Ishikawa (cell line): ENCODE measurements around the gene ALG8.

Source experiments
- CEBPB ChIP-seq: IDR thresholded peaks from 2 replicates; pipeline ENCODE4 v1.6.1; 2012
- CREB1 ChIP-seq: IDR thresholded peaks from 2 replicates; pipeline ENCODE4 v1.6.1; 2012; ENCODE audit warnings: low read depth
- EGR1 ChIP-seq: IDR thresholded peaks from 2 replicates; pipeline ENCODE4 v1.6.1; 2012
- EP300 ChIP-seq: IDR thresholded peaks from 2 replicates; pipeline ENCODE4 v1.6.1; 2012; ENCODE audit warnings: borderline replicate concordance
- FOXM1 ChIP-seq: IDR thresholded peaks from 2 replicates; pipeline ENCODE4 v1.6.1; 2012; ENCODE audit warnings: low read depth, borderline replicate concordance
- MAX ChIP-seq: IDR thresholded peaks from 2 replicates; pipeline ENCODE4 v1.6.1; 2012
- NFIC ChIP-seq: IDR thresholded peaks from 2 replicates; pipeline ENCODE4 v1.6.1; 2012
- RAD21 ChIP-seq: IDR thresholded peaks from 2 replicates; pipeline ENCODE4 v1.6.1; 2012; ENCODE audit warnings: low read depth
- REST ChIP-seq: IDR thresholded peaks from 2 replicates; pipeline ENCODE4 v1.6.1; 2012; ENCODE audit warnings: low read depth, mild to moderate bottlenecking
- TAF1 ChIP-seq: IDR thresholded peaks from 2 replicates; pipeline ENCODE4 v1.6.1; 2012; ENCODE audit warnings: low read depth, mild to moderate bottlenecking
- TCF12 ChIP-seq: IDR thresholded peaks from 2 replicates; pipeline ENCODE4 v1.6.1; 2012; ENCODE audit warnings: low read depth
- TEAD4 ChIP-seq: IDR thresholded peaks from 2 replicates; pipeline ENCODE4 v1.6.1; 2012
- USF1 ChIP-seq: IDR thresholded peaks from 2 replicates; pipeline ENCODE4 v1.6.1; 2012
- YY1 ChIP-seq: IDR thresholded peaks from 2 replicates; pipeline ENCODE4 v1.6.1; 2012; ENCODE audit warnings: low read depth
- ZBTB7A ChIP-seq: IDR thresholded peaks from 2 replicates; pipeline ENCODE4 v1.6.1; 2012; ENCODE audit warnings: low read depth

ALG8 gene

GRCh38 chr11:78085972-78086371, 53.5 kb downstream of the ALG8 start:
- no peak for TF ChIP-seq CREB1
- peak; percentile 64 for TF ChIP-seq NFIC

- TF ChIP-seq TEAD4 (no peak), RAD21 (no peak), EGR1 (no peak), FOXM1 (no peak), TAF1 (no peak), YY1 (no peak), REST (no peak), TCF12 (no peak)
These were observed 56.4 kb downstream of the ALG8 start for GRCh38 chr11:78083021-78083420.

- TF ChIP-seq TEAD4 (no peak), EP300 (no peak), REST (no peak), EGR1 (no peak), CREB1 (no peak), FOXM1 (no peak)
These were observed 57.3 kb downstream of the ALG8 start for GRCh38 chr11:78082146-78082545.

GRCh38 chr11:78081583-78081982, 57.8 kb downstream of the ALG8 start:
- no peak for TF ChIP-seq EP300
- no peak for TF ChIP-seq REST
- no peak for TF ChIP-seq CEBPB
- no peak for TF ChIP-seq FOXM1
- no peak for TF ChIP-seq CREB1
- TF ChIP-seq NFIC, result no peak
- no peak for TF ChIP-seq USF1
- TF ChIP-seq TAF1, result no peak
- no peak for TF ChIP-seq ZBTB7A
- TF ChIP-seq MAX, result no peak
- TF ChIP-seq YY1, result no peak
- no peak for TF ChIP-seq TEAD4

- TF ChIP-seq RAD21 (no peak), EP300 (no peak), TEAD4 (no peak), CEBPB (no peak), USF1 (no peak), NFIC (no peak), MAX (no peak), FOXM1 (no peak), ZBTB7A (no peak), CREB1 (no peak), EGR1 (no peak), REST (no peak), TAF1 (no peak), YY1 (no peak)
These were observed 58.5 kb downstream of the ALG8 start for GRCh38 chr11:78080818-78081495.
